Glomerular visceral epithelial cell (primary cell): ENCODE measurements around the gene BMP5.

Source experiments
- DNase-seq: peaks from one replicate; pipeline ENCODE4 v3.0.0-alpha.2; 2016; ENCODE audit errors: extremely low spot score

Gene BMP5

GRCh38 chr6:55713436-55713835 is 162.0 kb downstream of the BMP5 start:
- no peak for DNase-seq

- DNase-seq = no peak
Measured at GRCh38 chr6:55708711-55709110, 166.7 kb downstream of the BMP5 start.

DNA sequence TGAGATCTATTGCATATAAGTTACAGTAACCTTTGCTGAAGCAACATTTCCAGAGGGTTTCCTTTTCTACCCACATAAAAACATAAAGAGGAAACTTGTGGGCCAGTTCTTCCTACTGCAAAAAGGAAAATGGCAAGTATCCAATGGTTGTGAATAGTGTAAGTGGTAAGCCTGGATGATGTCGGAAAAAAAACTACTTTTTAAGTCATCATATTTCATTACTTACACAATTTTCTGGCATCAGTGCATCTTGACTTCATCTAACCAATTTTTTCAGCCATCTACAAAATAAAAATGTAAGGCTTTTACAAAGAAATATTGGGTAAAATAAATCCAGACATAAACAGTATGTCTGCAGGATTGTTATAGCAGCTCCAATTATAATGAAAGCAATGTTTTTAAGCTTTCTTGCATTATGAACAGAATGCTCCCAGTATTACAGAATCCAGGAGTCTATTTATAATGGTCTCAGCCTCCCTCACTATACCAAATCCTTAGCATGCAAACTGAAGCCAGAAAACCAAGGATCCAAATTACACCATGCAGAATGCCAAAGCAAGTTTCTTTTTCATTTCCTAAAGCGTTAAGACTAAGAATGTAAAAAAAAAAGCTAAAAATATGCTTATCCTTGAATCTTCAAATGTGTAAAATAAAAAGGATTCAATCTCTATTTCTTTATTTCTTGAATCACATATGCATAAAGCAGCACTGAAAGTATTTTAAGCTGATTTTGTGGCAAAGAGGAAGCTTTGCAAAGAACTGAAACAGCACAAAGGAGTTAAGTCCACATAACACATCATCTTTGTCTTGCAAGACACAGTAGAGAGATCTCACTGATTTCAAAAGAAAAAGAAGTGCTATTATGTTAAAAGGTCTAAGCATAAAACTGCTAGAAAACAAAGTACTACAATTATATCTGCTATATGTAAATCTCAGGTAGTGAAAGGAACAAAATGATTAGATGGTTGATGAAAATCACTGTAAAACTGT is 169.6 kb downstream of the BMP5 start:
- DNase-seq = no peak

DNA sequence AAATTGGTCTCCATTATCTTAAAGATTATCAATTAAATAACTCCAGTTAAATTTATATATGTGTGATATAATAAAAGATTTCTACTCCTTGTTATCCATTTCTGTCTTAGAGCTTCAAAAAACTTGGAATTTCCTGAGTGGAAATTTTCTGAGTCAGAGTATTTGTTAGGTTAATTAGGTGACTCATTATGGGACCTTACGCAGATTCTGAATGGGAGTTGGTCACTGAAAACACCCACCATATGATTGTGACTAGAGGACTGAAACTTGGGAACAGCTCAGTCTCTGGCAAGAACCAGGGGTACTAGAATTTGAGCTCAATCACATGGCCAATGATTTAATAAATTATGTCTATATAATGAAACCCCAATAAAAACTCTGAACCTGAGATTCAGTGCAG is 171.0 kb downstream of the BMP5 start:
- DNase-seq = peak; percentile 11
